ENCODE results near the gene TIFAB.
A peak's percentile ranks its signal among the peaks of the same experiment; 100 is the strongest.

Gene TIFAB

GRCh38 chr5:135425641-135426040 lies 26.5 kb downstream of the TIFAB start:
- no peak for DNase-seq (ENCODE audit: low read depth)

- no peak for DNase-seq (ENCODE audit: low read depth)
Observed at GRCh38 chr5:135423846-135424168, 28.3 kb downstream of the TIFAB start.

- no peak for DNase-seq (ENCODE audit: low read depth)
Observed at GRCh38 chr5:135423146-135423845, 28.9 kb downstream of the TIFAB start.

- DNase-seq (ENCODE audit: low read depth) = no peak
Observed at GRCh38 chr5:135422419-135422818, 29.7 kb downstream of the TIFAB start.

- DNase-seq (ENCODE audit: low read depth) = no peak
Observed at GRCh38 chr5:135417083-135417482, 35.1 kb downstream of the TIFAB start.

GRCh38 chr5:135405082-135405481 lies 47.1 kb downstream of the TIFAB start:
- DNase-seq (ENCODE audit: low read depth) = no peak

- no peak for DNase-seq (ENCODE audit: low read depth)
Observed at GRCh38 chr5:135402031-135402430, 50.1 kb downstream of the TIFAB start.

GRCh38 chr5:135400866-135401265 lies 51.3 kb downstream of the TIFAB start:
- no peak for DNase-seq (ENCODE audit: low read depth)

GRCh38 chr5:135399794-135400542 lies 52.2 kb downstream of the TIFAB start:
- no peak for DNase-seq (ENCODE audit: low read depth)

GRCh38 chr5:135398855-135399793 lies 53.0 kb downstream of the TIFAB start, which contains the start of gene MACROH2A1:
TSS of gene MACROH2A1 (minus strand) at chr5:135399231. CDS start at chr5:135389093, 10,138 bp downstream.
- DNase-seq (ENCODE audit: low read depth) = peak; percentile 62

GRCh38 chr5:135398160-135398854 lies 53.8 kb downstream of the TIFAB start:
- no peak for DNase-seq (ENCODE audit: low read depth)

Data from stimulated activated CD8-positive, alpha-beta memory T cell treated with anti-CD3 and anti-CD28 coated beads, Interleukin-12 subunit alpha, Interleukin-12 subunit beta, amount 100 ng/mL, for 1 hour (primary cell).